Activated CD8-positive, alpha-beta memory T cell treated with anti-CD3 and anti-CD28 coated beads for 1 hour (primary cell): ENCODE data around the gene SNAI3.

Experiments used
- DNase-seq, 2 donors: peaks; one replicate each; pipeline ENCODE4 v3.0.0-alpha.2; 2020; ENCODE audit warnings: low read depth in 1 of 2; ENCODE audit errors: extremely low read depth in 1 of 2

Gene SNAI3

GRCh38 chr16:88721815-88722755 is 35.8 kb upstream of the SNAI3 start:
- no peak for DNase-seq

- DNase-seq = no peak
These were observed 34.9 kb upstream of the SNAI3 start for GRCh38 chr16:88721236-88721635.

GRCh38 chr16:88720396-88720970 is 34.2 kb upstream of the SNAI3 start:
- DNase-seq = no peak

- DNase-seq = no peak
These were observed 33.6 kb upstream of the SNAI3 start for GRCh38 chr16:88719933-88720296.

- DNase-seq = no peak
These were observed 33.1 kb upstream of the SNAI3 start for GRCh38 chr16:88719267-88719932.

GRCh38 chr16:88718178-88718577 is 31.9 kb upstream of the SNAI3 start:
- no peak for DNase-seq

- no peak for DNase-seq
These were observed 30.3 kb upstream of the SNAI3 start for GRCh38 chr16:88716601-88717001.

GRCh38 chr16:88716201-88716600 is 29.9 kb upstream of the SNAI3 start:
- DNase-seq = no peak

GRCh38 chr16:88715312-88716190 is 29.2 kb upstream of the SNAI3 start:
- no peak for DNase-seq

- no peak for DNase-seq
These were observed 28.4 kb upstream of the SNAI3 start for GRCh38 chr16:88714420-88715302.

GRCh38 chr16:88713568-88714419 is 27.5 kb upstream of the SNAI3 start:
- DNase-seq = no peak

GRCh38 chr16:88713054-88713453 is 26.7 kb upstream of the SNAI3 start:
- no peak for DNase-seq

- DNase-seq = no peak
These were observed 26.2 kb upstream of the SNAI3 start for GRCh38 chr16:88712362-88712979.

- no peak for DNase-seq
These were observed 25.5 kb upstream of the SNAI3 start for GRCh38 chr16:88711750-88712340.

GRCh38 chr16:88710556-88710955 is 24.2 kb upstream of the SNAI3 start:
- no peak for DNase-seq

- DNase-seq = no peak
These were observed 20.9 kb upstream of the SNAI3 start for GRCh38 chr16:88706965-88707826.
